Esophagus squamous epithelium (tissue), 5 donors: Measurements from ENCODE around the gene CCAR1. TPM values are rescaled to one million over a fixed set of nuclear protein-coding genes. Genes with fewer than 3 reads are reported as not detected.
A peak's percentile ranks its signal among the peaks of the same experiment; 100 is the strongest.

Experiments used
- DNase-seq: peaks from one replicate; lab custom pipeline; 2025; lab: John Stamatoyannopoulos, UW
- H3K27ac ChIP-seq, 4 donors: fragments of 200-600 bp; sonication (generic); one replicate each; pipeline ENCODE4 v1.5.1; 2016 to 2019; ENCODE audit warnings: mild to moderate bottlenecking in 1 of 4
- H3K27me3 ChIP-seq, 4 donors: fragments of 200-600 bp; sonication (generic); 1 replicate in 3 of 4; 2 replicates in 1 of 4; pipeline versions ENCODE4 v1.5.1 to v1.6.0; 2017 to 2021; ENCODE audit warnings: antibody characterized with exemption in 1 of 4
- H3K36me3 ChIP-seq, 3 donors: fragments of 200-600 bp; sonication (generic); one replicate each; pipeline ENCODE4 v1.5.1; 2016 to 2019
- H3K4me1 ChIP-seq, 3 donors: fragments of 200-600 bp; sonication (generic); one replicate each; pipeline ENCODE4 v1.5.1; 2017 to 2019
- H3K4me3 ChIP-seq, 4 donors: fragments of 200-600 bp; sonication (generic); 1 replicate in 3 of 4; 2 replicates in 1 of 4; pipeline ENCODE4 v1.5.1; 2016 to 2019; ENCODE audit warnings: mild to moderate bottlenecking in 2 of 4, moderate library complexity in 1 of 4
- H3K9me3 ChIP-seq, 3 donors: fragments of 200-600 bp; sonication (generic); one replicate each; pipeline ENCODE4 v1.5.1; 2016 to 2019
- CTCF ChIP-seq, 6 experiments: fragments of 450-650 bp in 4 of 6; fragments of 200-600 bp in 2 of 6; sonication (generic) in 2 of 6; IDR thresholded peaks; one replicate each; pipeline ENCODE4 v1.5.1; 2016 to 2019; ENCODE audit warnings: antibody characterized with exemption in 6 of 6, mild to moderate bottlenecking in 4 of 6, moderate library complexity in 4 of 6
- POLR2A ChIP-seq, 4 donors: fragments of 450-650 bp; IDR thresholded peaks; one replicate each; pipeline ENCODE4 v1.6.1; 2017; ENCODE audit warnings: antibody characterized with exemption in 4 of 4, mild to moderate bottlenecking in 4 of 4, moderate library complexity in 3 of 4
- whole genome bisulfite sequencing, 2 donors: methylation state at CpG; one replicate each; pipeline ENCODE4 v1.1.5; 2018; 5-methylcytosine and 5-hydroxymethylcytosine counted together
- intact Hi-C: fragments of 100-400 bp; cut with DNase I; formaldehyde crosslinking; loops from one replicate; pipeline ENCODE4 v1.15.0; 2022
- total RNA-seq, 4 donors: library from RNA; depleted of rRNA; stranded (reverse); fragments of >200 nt; gene quantifications; one replicate each; pipeline ENCODE4 v1.1.0, GENCODE V29; 2016
- donor health status: DM: yes; HTN: yes; CAD: no.

Gene CCAR1
- total RNA-seq, 4 donors from 2014 or later = 30.4 to 60.1 (median 44.1) TPM

GRCh38 chr10:68790476-68790875 is 69.4 kb downstream of the CCAR1 start:
- intact Hi-C loops = no loop called here
- Histone ChIP-seq H3K36me3 (peaks cover 8 to 100% (median 38%) of the 10 kb centered on the region in 3 donors), H3K4me1 (no peaks in the 10 kb centered on the region), H3K4me3 (no peak overlapping the region), H3K27me3 (no peaks in the 10 kb centered on the region), H3K9me3 (no peaks in the 10 kb centered on the region), H3K27ac (no peak overlapping the region)
- WGBS, 2 donors = 75 to 91% methylated on average over 5 to 7 of the region's 10 CpGs
- no peak for DNase-seq
- TF ChIP-seq CTCF (IDR thresholded peaks at IDR 0.05) (no peak), POLR2A (IDR thresholded peaks at IDR 0.05) (no peak)

- WGBS, 2 donors = 60 to 65% methylated on average over 1 of the region's 1 CpG
- Histone ChIP-seq H3K36me3 (peaks cover 8 to 98% (median 33%) of the 10 kb centered on the region in 3 donors), H3K4me3 (no peak overlapping the region), H3K9me3 (no peaks in the 10 kb centered on the region), H3K27me3 (no peaks in the 10 kb centered on the region), H3K4me1 (peaks cover 0 to 12% (median 0%) of the 10 kb centered on the region in 3 donors), H3K27ac (no peak overlapping the region)
- TF ChIP-seq CTCF (IDR thresholded peaks at IDR 0.05) (peak in 1 of 6 experiments; percentile 35), POLR2A (IDR thresholded peaks at IDR 0.05) (no peak)
- DNase-seq = no peak
- intact Hi-C loops = no loop called here
Measured at GRCh38 chr10:68792115-68792514, 71.1 kb downstream of the CCAR1 start.

- H3K9me3 ChIP-seq = no peaks in the 10 kb centered on the region
- no peaks in the 10 kb centered on the region for H3K27me3 ChIP-seq
- peak overlapping the region in 1 of 4 donors; percentile 24 for H3K27ac ChIP-seq
- H3K4me3 ChIP-seq = no peak overlapping the region
- TF ChIP-seq CTCF (IDR thresholded peaks at IDR 0.05) (no peak), POLR2A (IDR thresholded peaks at IDR 0.05) (no peak)
- peaks cover 0 to 60% (median 0%) of the 10 kb centered on the region in 3 donors for H3K36me3 ChIP-seq
- WGBS, 2 donors = 75 to 85% methylated on average over 1 to 2 of the region's 4 CpGs
- H3K4me1 ChIP-seq = peaks cover 0 to 12% (median 0%) of the 10 kb centered on the region in 3 donors
- no peak for DNase-seq
- intact Hi-C loops = no loop called here
Measured at GRCh38 chr10:68795886-68796532, 75.0 kb downstream of the CCAR1 start.

DNA sequence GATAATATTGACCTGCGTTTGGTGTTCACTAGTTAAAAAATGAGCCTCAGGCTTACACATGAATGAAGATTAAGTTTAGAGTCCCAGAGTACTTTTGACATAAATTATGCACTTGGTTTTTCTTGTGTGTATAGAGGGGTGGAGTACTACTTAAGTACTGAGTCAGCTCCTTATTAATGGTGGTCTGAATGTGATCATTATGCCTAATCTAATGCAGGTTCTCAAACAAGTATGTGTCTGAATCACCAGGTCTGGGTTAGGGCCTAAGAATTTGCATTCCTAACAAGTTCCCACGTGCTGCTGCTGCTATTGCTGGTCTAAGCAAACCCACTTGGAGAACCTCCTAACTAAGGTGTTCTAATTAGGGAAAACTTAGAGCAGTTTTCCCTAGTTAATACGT is 75.6 kb downstream of the CCAR1 start:
- no peak for DNase-seq
- H3K4me3 ChIP-seq = no peak overlapping the region
- intact Hi-C loops = no loop called here
- peaks cover 0 to 12% (median 0%) of the 10 kb centered on the region in 3 donors for H3K4me1 ChIP-seq
- no peaks in the 10 kb centered on the region for H3K9me3 ChIP-seq
- no peak for TF ChIP-seq CTCF (IDR thresholded peaks at IDR 0.05)
- TF ChIP-seq POLR2A (IDR thresholded peaks at IDR 0.05) = no peak
- peak overlapping the region in 1 of 4 donors; percentile 24 for H3K27ac ChIP-seq
- 22 to 46% methylated on average over 3 of the region's 3 CpGs for WGBS, 2 donors
- no peaks in the 10 kb centered on the region for H3K27me3 ChIP-seq
- peaks cover 0 to 54% (median 0%) of the 10 kb centered on the region in 3 donors for H3K36me3 ChIP-seq

- H3K36me3 ChIP-seq = peaks cover 0 to 18% (median 0%) of the 10 kb centered on the region in 3 donors
- H3K27ac ChIP-seq = no peak overlapping the region
- no peak for DNase-seq
- 68 to 76% methylated on average over 2 of the region's 2 CpGs for WGBS, 2 donors
- no peak overlapping the region for H3K4me3 ChIP-seq
- no peaks in the 10 kb centered on the region for H3K27me3 ChIP-seq
- H3K9me3 ChIP-seq = no peaks in the 10 kb centered on the region
- TF ChIP-seq CTCF (IDR thresholded peaks at IDR 0.05) = no peak
- TF ChIP-seq POLR2A (IDR thresholded peaks at IDR 0.05) = no peak
- peaks cover 0 to 12% (median 0%) of the 10 kb centered on the region in 3 donors for H3K4me1 ChIP-seq
- intact Hi-C loops = no loop called here
Measured at GRCh38 chr10:68800211-68800610, 79.2 kb downstream of the CCAR1 start.
